ENCODE data around the gene TOR1A.
A peak's percentile ranks its signal among the peaks of the same experiment; 100 is the strongest.
"Not testable (repeated sequence)": the region's sequence is repeated elsewhere in the genome, so short reads cannot be mapped to it uniquely, and the experiment has no call there.

TOR1A gene

DNA sequence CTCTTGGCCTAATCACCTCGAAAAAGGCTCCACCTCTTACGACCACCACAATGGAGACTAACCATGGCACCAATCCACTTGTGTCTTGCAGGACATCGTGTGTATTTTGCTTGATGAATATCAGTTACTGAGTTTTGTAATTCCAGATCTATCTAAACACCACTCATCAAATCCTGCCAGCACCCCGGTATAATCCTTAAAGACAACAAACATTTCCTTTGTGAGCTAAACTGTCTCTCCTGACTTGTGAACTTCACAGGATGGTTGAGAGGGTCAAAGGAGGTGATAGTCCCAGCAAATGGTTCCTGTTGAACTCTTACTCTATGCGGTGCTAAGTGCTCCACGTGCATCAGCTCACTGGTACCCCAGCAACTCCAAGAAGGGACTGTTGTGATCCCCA, 25.0 kb downstream of the TOR1A start:
- no peak for DNase-seq (ENCODE audit: low read depth)
- TF ChIP-seq CTCF (conservative IDR thresholded peaks at IDR 0.05; ENCODE audit: low read length), result no peak
- H3K4me3 ChIP-seq (ENCODE audit: low read length), result no peak overlapping the region

GRCh38 chr9:129796029-129796428, 27.9 kb downstream of the TOR1A start:
- not testable (repeated sequence) for DNase-seq (ENCODE audit: low read depth); H3K4me3 ChIP-seq (ENCODE audit: low read length)

DNA sequence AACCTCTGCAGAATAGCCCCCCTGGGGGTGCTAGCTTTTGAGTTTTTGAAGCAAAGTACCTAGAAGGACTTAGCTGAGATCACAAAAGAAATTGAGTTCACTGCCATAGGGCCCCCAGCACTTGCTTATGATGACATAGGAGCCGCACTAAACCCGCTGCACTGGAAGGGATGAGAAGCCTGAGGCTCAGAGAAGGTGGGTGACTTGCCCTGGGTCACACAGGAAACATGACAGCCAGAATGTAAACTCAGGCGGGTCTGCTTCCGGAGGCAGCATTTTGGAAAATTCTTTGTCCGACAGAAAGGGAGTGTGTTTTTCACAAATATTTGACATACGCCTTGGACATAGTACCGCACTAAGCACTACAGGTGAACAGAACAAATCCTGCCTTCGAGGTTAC, 29.4 kb downstream of the TOR1A start:
- TF ChIP-seq CTCF (conservative IDR thresholded peaks at IDR 0.05; ENCODE audit: low read length), result no peak
- no peak for DNase-seq (ENCODE audit: low read depth)
- H3K4me3 ChIP-seq (ENCODE audit: low read length), result no peak overlapping the region

- H3K4me3 ChIP-seq (ENCODE audit: low read length), result no peak overlapping the region
- DNase-seq (ENCODE audit: low read depth), result no peak
- no peak for TF ChIP-seq CTCF (conservative IDR thresholded peaks at IDR 0.05; ENCODE audit: low read length)
Measured at GRCh38 chr9:129786481-129786880, 37.5 kb downstream of the TOR1A start.

DNA sequence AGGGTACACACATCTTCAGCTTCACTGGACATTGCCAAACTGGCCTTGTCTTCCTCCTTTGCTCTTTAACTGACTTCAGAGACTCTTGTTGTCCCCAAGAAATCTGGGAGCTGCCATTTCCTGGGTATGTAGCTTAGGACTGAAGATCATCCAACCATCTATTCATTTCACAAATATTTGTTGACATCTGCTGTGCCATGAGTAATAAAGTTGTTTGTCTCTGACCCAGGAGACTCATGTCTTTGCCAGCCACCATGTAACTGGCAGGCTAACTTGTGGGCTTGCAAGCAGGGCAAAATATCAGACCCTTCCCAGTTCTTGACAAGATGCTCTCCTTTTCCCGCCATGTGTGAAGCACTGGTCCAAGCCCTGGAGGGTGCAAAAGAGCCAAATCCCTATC, 38.1 kb downstream of the TOR1A start:
- no peak for TF ChIP-seq CTCF (conservative IDR thresholded peaks at IDR 0.05; ENCODE audit: low read length)
- DNase-seq (ENCODE audit: low read depth), result peak; percentile 31

GRCh38 chr9:129784970-129785369, 39.0 kb downstream of the TOR1A start:
- DNase-seq (ENCODE audit: low read depth); H3K4me3 ChIP-seq (ENCODE audit: low read length): not testable (repeated sequence)

More for the DNA sequence above, 38.1 kb downstream of the TOR1A start:
- H3K4me3 ChIP-seq (ENCODE audit: low read length), result no peak overlapping the region

DNA sequence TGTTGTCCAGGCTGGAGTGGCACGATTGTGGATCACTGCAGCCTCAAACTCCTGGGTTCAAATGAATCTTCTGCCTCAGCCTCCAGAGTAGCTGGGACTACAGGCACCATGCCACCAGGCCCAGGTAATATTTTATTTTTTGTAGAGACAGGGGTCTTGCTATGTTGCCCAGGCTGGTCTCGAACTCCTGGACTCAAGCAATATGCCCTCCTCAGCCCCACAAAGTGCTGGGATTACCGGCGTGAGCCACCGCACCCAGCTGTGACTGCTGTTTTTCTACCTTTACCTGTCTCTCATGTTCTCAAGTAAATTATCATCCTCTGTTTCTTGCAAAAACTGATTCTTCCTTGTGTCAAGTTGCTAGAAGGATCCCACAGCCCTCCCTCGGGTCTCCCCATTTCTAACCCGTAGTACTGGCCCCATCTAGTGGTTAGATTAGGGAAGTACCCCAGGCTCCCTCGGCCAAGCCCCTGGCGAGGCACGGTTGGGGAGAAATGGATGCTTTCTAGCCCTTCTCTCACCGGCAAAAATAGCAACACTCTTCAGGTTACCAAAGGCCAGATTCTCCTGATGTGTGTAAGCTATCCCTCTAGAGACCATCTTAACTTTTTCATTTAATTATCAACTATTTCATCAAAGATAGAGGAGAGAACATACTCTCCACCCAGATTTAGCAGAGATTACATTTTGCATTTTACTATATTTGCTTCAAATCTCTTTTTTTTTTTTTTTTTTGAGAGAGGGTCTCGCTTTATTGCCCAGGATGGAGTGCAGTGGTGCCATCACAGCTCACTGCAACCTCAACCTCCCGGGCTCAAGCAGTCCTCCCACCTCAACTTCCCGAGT, 40.2 kb downstream of the TOR1A start:
- no peak overlapping the region for H3K4me3 ChIP-seq (ENCODE audit: low read length)
- DNase-seq (ENCODE audit: low read depth), result peak; percentile 75
- TF ChIP-seq CTCF (conservative IDR thresholded peaks at IDR 0.05; ENCODE audit: low read length), result peak; percentile 91

DNA sequence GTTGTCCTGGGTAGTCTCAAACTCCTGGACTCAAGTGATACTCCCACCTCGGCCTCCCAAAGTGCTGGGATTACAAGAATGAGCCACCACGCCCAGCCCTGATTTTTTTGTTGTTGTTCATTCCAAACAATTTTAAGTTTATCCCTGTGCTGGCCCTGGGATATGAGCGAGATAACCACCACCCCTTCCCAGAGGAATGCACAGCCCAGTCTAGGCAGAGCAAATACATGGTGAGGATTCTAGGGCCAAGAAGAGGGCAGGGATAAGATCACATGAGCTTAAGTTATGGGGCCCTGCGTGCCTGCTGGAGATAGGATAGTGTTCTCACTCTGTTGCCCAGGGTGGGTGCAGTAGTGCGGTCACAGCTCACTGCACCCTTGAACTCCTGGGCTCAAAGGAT, 42.0 kb downstream of the TOR1A start:
- DNase-seq (ENCODE audit: low read depth), result peak; percentile 45
- TF ChIP-seq CTCF (conservative IDR thresholded peaks at IDR 0.05; ENCODE audit: low read length), result no peak
- no peak overlapping the region for H3K4me3 ChIP-seq (ENCODE audit: low read length)
